Measurements from ENCODE around the gene TNFRSF1A.
A peak's percentile ranks its signal among the peaks of the same experiment; 100 is the strongest.

The TNFRSF1A gene

DNA sequence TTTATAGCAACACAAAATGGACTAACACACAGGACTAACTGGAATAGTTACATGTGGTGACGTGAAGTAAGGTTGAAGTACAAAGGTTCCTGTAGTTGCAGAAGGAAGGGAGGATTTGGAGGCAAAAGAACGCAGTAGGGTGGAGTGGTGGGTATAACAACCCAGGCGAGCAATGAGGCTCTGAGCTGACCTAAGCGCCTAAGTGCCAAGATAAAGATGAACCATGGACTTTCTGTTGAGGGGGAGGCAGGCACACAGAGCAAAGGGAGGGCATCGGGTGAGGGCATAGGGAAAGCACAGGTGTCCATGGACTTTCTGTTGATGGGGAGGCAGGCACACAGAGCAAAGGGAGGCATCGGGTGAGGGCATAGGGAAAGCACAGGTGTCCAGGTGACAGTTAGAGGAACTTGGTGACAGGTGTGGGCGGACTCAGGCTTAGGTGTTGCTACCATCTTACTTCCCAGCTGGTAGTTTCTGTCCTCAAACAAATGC is 18.2 kb upstream of the TNFRSF1A start:
- no peak overlapping the region for H3K4me2 ChIP-seq
- peaks cover 8% of the 10 kb centered on the region; the same call in 1 of the 2 replicates for H3K27me3 ChIP-seq
- H4K20me1 ChIP-seq: no peaks in the 10 kb centered on the region
- H3K9me3 ChIP-seq: no peaks in the 10 kb centered on the region
- TF ChIP-seq Cebpa-rat (IDR thresholded peaks at IDR 0.05): no peak
- no peak overlapping the region for H3K4me3 ChIP-seq
- peaks cover 57% of the 10 kb centered on the region for H3K4me1 ChIP-seq
- no peak overlapping the region for H3K9ac ChIP-seq
- no peak overlapping the region for H3K27ac ChIP-seq
- no peaks in the 10 kb centered on the region for H3K36me3 ChIP-seq

GRCh38 chr12:6358881-6359280 is 17.0 kb upstream of the TNFRSF1A start:
- no peak overlapping the region for H3K9ac ChIP-seq
- H3K27ac ChIP-seq: no peak overlapping the region
- H3K4me3 ChIP-seq: no peak overlapping the region
- H3K27me3 ChIP-seq: peaks cover 6% of the 10 kb centered on the region; the same call in 1 of the 2 replicates
- no peak overlapping the region for H3K4me2 ChIP-seq
- H4K20me1 ChIP-seq: no peaks in the 10 kb centered on the region
- H3K36me3 ChIP-seq: no peaks in the 10 kb centered on the region
- H3K4me1 ChIP-seq: peaks cover 68% of the 10 kb centered on the region
- TF ChIP-seq Cebpa-rat (IDR thresholded peaks at IDR 0.05): no peak
- H3K9me3 ChIP-seq: no peaks in the 10 kb centered on the region

DNA sequence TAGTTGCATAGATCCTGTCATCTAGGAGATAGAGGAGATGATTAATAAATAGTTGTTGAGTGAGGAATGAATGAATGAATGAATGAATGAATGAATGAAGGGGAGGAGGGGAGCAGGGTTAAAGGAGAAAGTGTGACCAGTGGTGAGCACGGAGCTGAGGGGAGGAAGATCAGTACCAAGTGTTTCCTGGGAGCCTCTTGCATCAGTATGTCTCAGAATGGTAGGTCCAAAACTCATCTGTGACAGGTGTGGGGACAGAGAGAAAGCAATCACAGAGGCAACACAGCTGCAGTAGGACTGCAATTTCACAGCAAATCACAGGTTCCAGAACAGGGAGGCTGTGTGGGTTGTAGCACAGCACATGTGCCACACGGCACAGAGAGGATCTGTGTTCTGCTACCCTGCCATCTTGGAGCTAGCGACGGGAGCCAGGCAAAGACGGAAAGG is 14.5 kb upstream of the TNFRSF1A start:
- Histone ChIP-seq H3K9ac (no peak overlapping the region), H3K4me1 (peaks cover 75% of the 10 kb centered on the region), H3K4me2 (peak overlapping the region; percentile 4; the same call in 1 of the 2 replicates), H4K20me1 (no peaks in the 10 kb centered on the region), H3K9me3 (no peaks in the 10 kb centered on the region), H3K36me3 (no peaks in the 10 kb centered on the region), H3K27ac (no peak overlapping the region), H3K4me3 (no peak overlapping the region), H3K27me3 (no peaks in the 10 kb centered on the region)
- TF ChIP-seq Cebpa-rat (IDR thresholded peaks at IDR 0.05): no peak

DNA sequence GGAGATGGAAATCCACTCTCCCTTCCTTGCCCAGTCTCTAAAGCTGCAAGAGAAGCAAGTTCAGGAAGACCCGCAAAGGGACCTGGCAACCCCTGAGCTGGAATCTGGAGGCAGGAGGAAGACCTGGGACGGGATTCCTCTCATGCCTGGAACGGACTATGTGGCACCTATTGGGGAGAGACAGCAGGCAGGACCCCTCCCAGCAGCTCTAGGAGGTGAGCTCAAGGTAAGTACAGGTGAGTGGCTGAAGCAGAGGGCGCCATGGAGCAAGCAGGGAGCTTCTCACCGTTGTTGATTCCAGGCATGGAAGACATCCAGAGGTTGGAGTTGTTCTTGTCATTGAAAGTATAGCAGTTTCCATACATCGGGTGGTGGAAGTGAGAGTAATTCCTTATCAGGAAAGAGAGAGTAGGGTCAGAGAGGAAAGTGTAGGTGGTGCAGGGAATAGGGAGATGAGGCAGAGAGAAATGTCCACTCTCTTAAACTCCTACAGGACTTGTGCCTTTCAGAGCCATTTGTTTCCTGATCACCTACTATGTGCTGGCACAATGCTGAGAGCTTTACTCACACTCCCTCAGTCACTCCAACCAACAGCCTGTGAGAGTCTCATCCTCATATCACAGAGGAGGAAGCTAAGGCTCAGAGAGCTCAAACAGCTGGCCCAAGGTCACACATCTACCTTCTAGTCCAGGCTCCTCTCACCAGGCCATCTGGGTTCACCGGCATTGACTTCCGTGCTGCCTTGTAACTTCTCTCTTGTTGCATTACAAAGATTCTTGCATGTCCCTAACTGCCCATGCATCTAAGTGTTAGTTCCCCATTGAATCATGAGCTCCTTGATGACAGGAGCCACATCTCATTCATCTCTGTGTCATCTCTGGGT is 13.9 kb upstream of the TNFRSF1A start:
- H3K4me3 ChIP-seq: no peak overlapping the region
- peaks cover 78% of the 10 kb centered on the region for H3K4me1 ChIP-seq
- H4K20me1 ChIP-seq: no peaks in the 10 kb centered on the region
- H3K9ac ChIP-seq: no peak overlapping the region
- TF ChIP-seq Cebpa-rat (IDR thresholded peaks at IDR 0.05): no peak
- H3K4me2 ChIP-seq: peak overlapping the region; percentile 21
- no peak overlapping the region for H3K27ac ChIP-seq
- H3K36me3 ChIP-seq: no peaks in the 10 kb centered on the region
- H3K9me3 ChIP-seq: no peaks in the 10 kb centered on the region
- no peaks in the 10 kb centered on the region for H3K27me3 ChIP-seq

DNA sequence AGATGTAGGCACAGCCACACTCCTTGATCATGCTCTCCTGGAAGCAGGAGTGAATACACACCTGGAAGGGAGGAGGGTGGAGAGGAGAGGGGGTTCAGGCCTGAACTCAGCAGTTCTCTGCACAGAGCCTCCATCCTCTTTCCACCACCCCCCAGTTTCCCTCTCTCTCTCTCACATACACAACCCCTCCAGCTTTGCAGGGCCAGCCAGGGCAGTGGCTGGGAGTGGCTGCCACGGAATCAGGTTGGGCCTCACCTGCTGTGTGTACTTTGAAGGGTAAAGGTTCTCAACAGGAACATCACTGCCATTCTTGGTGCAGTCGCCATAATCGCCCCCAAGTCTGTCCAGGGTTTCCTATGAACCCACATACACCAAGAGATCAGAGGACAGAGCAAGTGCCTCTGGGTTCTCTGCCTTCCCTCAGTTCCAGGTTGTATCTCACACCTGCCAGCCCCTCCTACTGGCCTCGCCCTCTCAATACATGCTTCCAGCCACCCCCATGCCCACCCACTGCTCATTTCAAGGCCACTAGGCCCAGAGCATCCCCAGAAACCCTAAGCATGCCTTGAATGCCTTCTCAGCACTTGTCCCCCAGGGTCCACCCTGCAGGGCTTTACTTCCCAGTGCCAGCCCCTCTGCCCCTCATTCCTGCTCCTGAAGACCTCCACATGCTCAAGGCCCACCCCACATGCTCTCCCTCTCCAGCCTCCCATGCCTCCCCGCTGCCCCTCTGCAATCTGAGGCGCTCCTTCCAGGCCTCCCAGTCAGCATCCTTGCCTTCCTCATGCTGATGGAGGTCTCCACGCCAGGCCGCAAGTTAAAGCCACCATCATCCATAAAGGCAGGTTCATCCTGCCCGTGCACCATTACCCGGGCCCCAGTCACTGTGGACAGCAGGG is 12.9 kb upstream of the TNFRSF1A start:
- Histone ChIP-seq H3K9me3 (no peaks in the 10 kb centered on the region), H3K27me3 (no peaks in the 10 kb centered on the region), H3K4me3 (no peak overlapping the region), H3K36me3 (no peaks in the 10 kb centered on the region), H3K4me1 (peaks cover 80% of the 10 kb centered on the region), H4K20me1 (no peaks in the 10 kb centered on the region), H3K4me2 (peak overlapping the region; percentile 78), H3K9ac (no peak overlapping the region; the same call in 1 of the 2 replicates), H3K27ac (peak overlapping the region; percentile 47; the same call in 1 of the 2 replicates)
- no peak for TF ChIP-seq Cebpa-rat (IDR thresholded peaks at IDR 0.05)

DNA sequence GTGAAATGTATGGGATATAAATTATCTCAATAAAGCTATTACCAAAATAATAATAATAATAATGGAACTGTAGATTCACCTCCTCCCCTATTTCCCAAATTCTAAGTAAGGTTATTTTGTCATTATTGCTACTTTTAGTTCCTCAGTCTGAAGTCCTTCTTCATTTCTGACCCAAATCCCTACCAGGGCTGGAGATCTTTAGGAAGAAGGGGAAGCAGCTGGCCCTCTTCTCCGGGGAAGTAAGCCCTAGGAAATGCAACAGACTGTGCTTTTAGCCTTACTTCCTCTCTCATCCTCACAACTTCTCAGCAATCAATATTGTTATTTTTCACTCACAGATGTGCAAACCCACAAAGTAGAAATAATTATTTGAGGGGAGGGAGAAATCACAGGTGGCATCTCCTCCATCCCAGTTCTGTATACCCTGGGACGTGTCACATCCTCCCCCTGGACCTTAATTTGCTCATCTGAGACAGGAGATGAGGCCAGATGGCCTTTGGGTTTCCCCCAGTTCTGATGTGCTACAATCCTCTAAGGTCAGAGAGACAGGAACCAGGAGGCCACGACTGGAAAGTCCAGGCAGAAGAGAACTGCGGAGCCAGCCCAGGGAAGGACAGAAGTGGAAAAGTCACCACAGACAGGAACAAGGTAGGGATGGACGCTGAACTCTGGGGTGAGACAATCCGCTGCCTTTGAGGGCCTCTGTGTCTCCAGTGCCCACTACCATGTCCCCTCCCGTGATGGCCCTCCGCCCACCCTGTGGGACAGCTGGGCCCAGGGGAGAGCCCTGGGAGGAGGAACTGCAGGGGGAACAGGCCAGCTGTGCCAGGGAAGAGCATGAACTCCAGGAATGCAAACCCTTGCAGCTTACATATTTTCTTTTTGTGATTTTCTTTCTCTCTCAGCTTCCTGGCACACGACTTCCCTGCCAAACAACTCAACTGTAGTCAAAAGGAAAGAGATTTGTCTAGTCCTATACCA is 10.6 kb upstream of the TNFRSF1A start:
- Histone ChIP-seq H3K4me3 (peak overlapping the region; percentile 33), H3K27me3 (no peaks in the 10 kb centered on the region), H3K27ac (peak overlapping the region; percentile 80), H3K4me1 (peaks cover 99% of the 10 kb centered on the region), H3K9ac (peak overlapping the region; percentile 74), H4K20me1 (no peaks in the 10 kb centered on the region), H3K4me2 (peak overlapping the region; percentile 78), H3K36me3 (no peaks in the 10 kb centered on the region), H3K9me3 (no peaks in the 10 kb centered on the region)
- no peak for TF ChIP-seq Cebpa-rat (IDR thresholded peaks at IDR 0.05)

DNA sequence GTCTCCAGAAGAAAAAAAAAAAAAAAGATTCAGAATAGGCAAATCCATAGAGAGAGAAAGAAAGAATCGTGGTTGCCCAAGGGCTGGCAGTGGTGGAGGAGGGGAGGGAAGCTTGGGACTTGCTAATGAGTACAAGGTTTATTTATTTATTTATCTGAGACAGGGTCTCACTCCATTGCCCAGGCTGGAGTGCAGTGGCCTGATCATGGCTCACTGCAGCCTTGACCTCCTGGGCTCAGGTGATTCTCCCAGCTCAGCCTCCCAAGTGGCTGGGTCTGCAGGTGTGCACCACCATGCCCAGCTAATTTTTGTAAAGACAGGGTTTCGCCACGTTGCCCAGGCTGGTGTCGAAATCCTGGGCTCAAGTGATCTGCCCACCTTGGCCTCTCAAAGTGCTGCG is 9.7 kb upstream of the TNFRSF1A start:
- peak overlapping the region; percentile 78 for H3K4me2 ChIP-seq
- H3K9ac ChIP-seq: peak overlapping the region; percentile 27; the same call in 1 of the 2 replicates
- no peaks in the 10 kb centered on the region for H3K36me3 ChIP-seq
- peak; percentile 43; the same call in 1 of the 2 replicates for TF ChIP-seq Cebpa-rat (IDR thresholded peaks at IDR 0.05)
- peaks cover 99% of the 10 kb centered on the region for H3K4me1 ChIP-seq
- no peaks in the 10 kb centered on the region for H4K20me1 ChIP-seq
- H3K9me3 ChIP-seq: no peaks in the 10 kb centered on the region
- no peak overlapping the region for H3K4me3 ChIP-seq
- H3K27ac ChIP-seq: peak overlapping the region; percentile 80
- no peaks in the 10 kb centered on the region for H3K27me3 ChIP-seq

- Histone ChIP-seq H4K20me1 (no peaks in the 10 kb centered on the region), H3K27ac (peak overlapping the region; percentile 84), H3K9ac (peak overlapping the region; percentile 65), H3K36me3 (no peaks in the 10 kb centered on the region), H3K4me3 (peak overlapping the region; percentile 28), H3K4me2 (peak overlapping the region; percentile 99), H3K9me3 (no peaks in the 10 kb centered on the region), H3K27me3 (no peaks in the 10 kb centered on the region), H3K4me1 (peaks cover 99% of the 10 kb centered on the region)
- TF ChIP-seq Cebpa-rat (IDR thresholded peaks at IDR 0.05): no peak
These were observed 5.8 kb upstream of the TNFRSF1A start for GRCh38 chr12:6347367-6348338.
